Duodenal mucosa (tissue), 2 donors: ENCODE measurements around the gene ESR1.

Experiments used
- H3K27ac ChIP-seq: one replicate; pipeline ENCODE4 v1.7.0; 2013; ENCODE audit warnings: low read depth, low read length
- H3K27me3 ChIP-seq, 2 donors: one replicate each; pipeline ENCODE4 v1.7.0; 2013; ENCODE audit warnings: low read length in 2 of 2, control low read depth in 1 of 2; ENCODE audit not compliant: insufficient read depth in 2 of 2, control insufficient read depth in 1 of 2
- H3K36me3 ChIP-seq, 2 donors: one replicate each; pipeline ENCODE4 v1.7.0; 2013; ENCODE audit warnings: low read length in 2 of 2, control low read depth in 1 of 2; ENCODE audit not compliant: insufficient read depth in 2 of 2, control insufficient read depth in 1 of 2
- H3K4me1 ChIP-seq, 2 donors: one replicate each; pipeline ENCODE4 v1.7.0; 2013; ENCODE audit warnings: low read length in 2 of 2, control low read depth in 1 of 2; ENCODE audit not compliant: insufficient read depth in 2 of 2, control insufficient read depth in 1 of 2
- H3K4me3 ChIP-seq, 2 donors: one replicate each; pipeline ENCODE4 v1.7.0; 2013; ENCODE audit warnings: low read length in 2 of 2, low read depth in 1 of 2
- H3K9ac ChIP-seq, 2 donors: one replicate each; pipeline ENCODE4 v1.7.0; 2013; ENCODE audit warnings: low read length in 2 of 2, low read depth in 1 of 2
- H3K9me3 ChIP-seq, 2 donors: one replicate each; pipeline ENCODE4 v1.7.0; 2013; ENCODE audit warnings: low read length in 2 of 2, control low read depth in 1 of 2; ENCODE audit not compliant: control insufficient read depth in 1 of 2

ESR1 gene

DNA sequence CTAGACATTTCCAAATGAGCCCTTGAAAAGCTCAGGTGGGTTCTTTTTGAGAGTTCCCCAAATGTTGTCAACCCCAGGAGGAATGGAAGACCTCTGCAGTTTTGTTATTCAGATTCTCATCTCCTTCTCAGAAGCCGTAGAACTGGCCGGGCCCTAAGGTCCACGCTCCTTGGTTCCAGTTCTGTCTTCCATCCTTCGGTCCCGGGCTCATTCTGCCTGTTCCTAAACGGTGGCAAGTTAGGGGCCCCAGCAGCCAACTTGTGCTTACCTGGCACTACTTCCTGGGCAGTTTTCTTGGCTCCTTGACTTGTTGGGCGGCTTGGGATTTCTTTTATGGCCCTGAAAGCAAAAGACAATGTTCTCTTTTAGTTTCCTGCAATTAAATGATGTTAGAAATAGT is 6.4 kb downstream of the ESR1 start:
- H3K9me3 ChIP-seq, result no peaks in the 10 kb centered on the region
- no peak overlapping the region for H3K4me3 ChIP-seq
- no peak overlapping the region for H3K9ac ChIP-seq
- no peaks in the 10 kb centered on the region for H3K36me3 ChIP-seq
- no peaks in the 10 kb centered on the region for H3K4me1 ChIP-seq
- peaks cover 11% of the 10 kb centered on the region in 2 donors for H3K27me3 ChIP-seq
- H3K27ac ChIP-seq, result no peak overlapping the region

DNA sequence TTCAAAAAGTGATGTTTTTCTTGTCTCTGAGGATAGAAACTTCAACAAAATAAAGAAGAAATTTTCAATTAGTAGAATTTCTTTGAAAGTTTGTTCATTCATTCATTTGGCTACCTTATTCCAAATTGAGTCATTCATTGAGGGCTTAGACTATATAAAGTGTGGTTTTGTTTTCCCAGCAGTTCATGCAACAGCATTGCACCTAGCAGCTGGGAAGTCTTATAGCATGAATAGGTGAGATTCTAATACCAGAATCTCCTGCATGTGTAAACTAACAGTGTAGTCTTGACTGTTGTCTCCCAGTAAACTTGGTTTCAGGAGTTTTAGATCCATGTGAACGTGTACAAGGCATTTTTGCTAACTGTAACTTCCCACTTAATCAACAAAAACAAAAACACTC is 7.1 kb downstream of the ESR1 start:
- Histone ChIP-seq H3K36me3 (no peaks in the 10 kb centered on the region), H3K27ac (no peak overlapping the region), H3K9me3 (no peaks in the 10 kb centered on the region), H3K4me1 (no peaks in the 10 kb centered on the region), H3K27me3 (peaks cover 4 to 7% of the 10 kb centered on the region in 2 donors), H3K4me3 (no peak overlapping the region), H3K9ac (no peak overlapping the region)

DNA sequence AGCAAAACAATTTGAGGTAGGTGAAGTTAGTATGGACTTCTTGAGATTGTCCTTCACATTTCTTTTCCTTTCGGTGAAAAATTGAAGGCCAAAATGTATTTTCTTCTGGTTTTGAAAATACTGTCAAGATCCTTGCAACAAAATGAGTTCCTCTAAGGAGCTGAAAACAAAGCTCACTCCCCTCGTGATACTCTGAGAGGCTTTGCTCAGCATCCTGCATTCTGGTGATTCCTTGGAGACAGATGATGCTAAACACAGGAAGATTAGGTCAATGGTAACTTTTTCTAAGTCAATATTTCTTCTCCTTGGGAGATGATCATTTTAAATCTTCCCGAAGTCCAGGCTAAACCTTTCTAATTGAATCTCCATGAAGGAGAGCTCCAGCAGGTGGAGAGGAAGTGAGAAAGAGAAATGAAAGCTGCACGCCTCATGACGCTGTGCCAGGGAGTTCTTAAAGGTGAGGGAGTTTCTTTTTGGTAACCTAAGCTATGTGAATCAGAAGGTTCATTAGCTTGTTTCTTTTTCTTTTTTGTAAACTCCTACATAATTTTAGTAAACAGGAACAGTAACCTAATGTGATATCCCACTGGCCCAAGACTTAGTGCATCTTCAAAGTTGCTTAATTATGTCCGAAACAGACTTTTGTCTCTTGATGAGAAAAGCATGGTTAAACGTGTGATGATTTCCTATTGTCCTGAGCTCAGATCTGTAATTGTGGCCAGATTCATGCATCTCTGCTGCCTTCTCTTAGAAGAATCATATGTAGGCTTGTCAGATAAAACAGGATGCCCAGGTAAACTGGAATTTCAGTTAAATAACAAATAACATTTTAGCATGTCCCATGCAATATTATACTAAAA is 15.0 kb downstream of the ESR1 start:
- H3K27ac ChIP-seq, result no peak overlapping the region
- no peaks in the 10 kb centered on the region for H3K4me1 ChIP-seq

DNA sequence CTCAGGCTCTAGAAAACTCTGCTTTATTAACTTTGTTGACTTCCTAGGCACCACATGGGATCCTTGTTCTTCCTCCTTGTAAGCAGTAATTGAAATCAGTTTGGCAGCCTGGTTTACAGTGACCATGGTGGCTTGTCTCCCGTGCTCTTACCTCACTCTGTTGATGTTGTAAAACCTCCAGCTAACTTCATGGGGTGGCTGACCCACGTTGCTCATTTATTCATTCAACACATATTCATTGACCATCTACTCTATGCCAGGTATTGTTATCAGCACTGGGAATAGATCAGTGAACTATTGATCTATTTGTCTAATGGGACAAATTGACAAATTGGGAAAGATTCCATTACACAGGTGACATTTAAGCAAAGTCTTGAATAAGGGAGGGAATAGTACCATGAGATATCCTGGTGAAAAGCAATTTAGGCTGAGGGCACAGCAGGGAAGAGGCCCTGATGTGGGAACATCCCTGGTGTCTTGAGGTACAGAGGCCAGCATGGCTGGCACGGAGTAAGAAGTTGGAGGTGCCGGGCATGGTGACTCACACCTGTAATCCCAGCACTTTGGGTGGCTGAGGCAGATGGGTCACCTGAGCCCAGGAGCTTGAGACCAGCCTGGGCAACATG is 19.1 kb downstream of the ESR1 start:
- no peak overlapping the region for H3K9ac ChIP-seq
- no peak overlapping the region for H3K4me3 ChIP-seq
- no peak overlapping the region for H3K27ac ChIP-seq
- H3K9me3 ChIP-seq, result no peaks in the 10 kb centered on the region
- no peaks in the 10 kb centered on the region for H3K36me3 ChIP-seq
- H3K27me3 ChIP-seq, result no peaks in the 10 kb centered on the region
- no peaks in the 10 kb centered on the region for H3K4me1 ChIP-seq

More for the DNA sequence above, 15.0 kb downstream of the ESR1 start:
- no peak overlapping the region for H3K4me3 ChIP-seq
- no peaks in the 10 kb centered on the region for H3K9me3 ChIP-seq
- H3K27me3 ChIP-seq, result no peaks in the 10 kb centered on the region
- no peaks in the 10 kb centered on the region for H3K36me3 ChIP-seq
- H3K9ac ChIP-seq, result no peak overlapping the region

DNA sequence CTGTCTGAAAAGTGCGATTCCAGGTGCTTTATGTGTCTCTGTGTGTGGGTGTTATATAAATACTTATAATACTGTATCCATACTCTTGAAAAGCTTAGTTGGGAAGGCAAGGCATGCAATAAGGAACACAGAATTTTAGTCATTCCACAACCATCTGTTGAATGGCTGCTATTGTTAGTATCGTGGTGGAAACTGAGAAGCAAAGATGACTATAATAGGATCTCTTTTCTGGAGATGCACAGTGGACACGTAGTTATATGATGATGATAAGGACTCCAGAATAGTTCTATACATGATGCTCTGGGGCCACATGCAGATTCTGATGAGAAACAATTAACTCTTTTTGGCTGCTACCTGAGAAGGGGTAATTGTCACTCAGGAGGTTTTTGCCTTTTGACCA is 25.2 kb downstream of the ESR1 start:
- no peaks in the 10 kb centered on the region for H3K27me3 ChIP-seq
- H3K4me3 ChIP-seq, result no peak overlapping the region
- H3K9me3 ChIP-seq, result no peaks in the 10 kb centered on the region
- no peak overlapping the region for H3K9ac ChIP-seq
- H3K36me3 ChIP-seq, result no peaks in the 10 kb centered on the region
- H3K27ac ChIP-seq, result no peak overlapping the region
- H3K4me1 ChIP-seq, result no peaks in the 10 kb centered on the region

DNA sequence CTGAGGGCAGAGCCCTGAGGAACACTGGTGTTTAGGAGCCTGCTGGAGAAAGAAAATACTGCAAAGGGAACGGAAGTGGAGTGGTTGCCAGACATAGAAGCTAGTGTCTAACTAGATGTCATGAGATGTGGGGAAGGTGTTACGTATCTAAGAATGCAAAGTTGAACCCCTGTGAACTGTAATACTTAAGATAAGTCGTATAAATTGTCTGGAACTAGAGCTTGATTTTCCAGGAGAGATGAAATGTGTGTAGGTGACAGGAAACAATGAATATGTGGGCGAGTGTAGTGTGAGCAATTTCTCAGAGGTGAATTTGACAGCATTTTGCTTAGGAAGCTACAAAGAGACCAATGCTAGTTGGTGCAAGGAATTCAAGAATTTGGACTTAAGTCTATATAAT is 27.9 kb downstream of the ESR1 start:
- Histone ChIP-seq H3K27ac (no peak overlapping the region), H3K27me3 (no peaks in the 10 kb centered on the region), H3K36me3 (no peaks in the 10 kb centered on the region), H3K4me1 (no peaks in the 10 kb centered on the region), H3K9ac (no peak overlapping the region), H3K4me3 (no peak overlapping the region), H3K9me3 (no peaks in the 10 kb centered on the region)

DNA sequence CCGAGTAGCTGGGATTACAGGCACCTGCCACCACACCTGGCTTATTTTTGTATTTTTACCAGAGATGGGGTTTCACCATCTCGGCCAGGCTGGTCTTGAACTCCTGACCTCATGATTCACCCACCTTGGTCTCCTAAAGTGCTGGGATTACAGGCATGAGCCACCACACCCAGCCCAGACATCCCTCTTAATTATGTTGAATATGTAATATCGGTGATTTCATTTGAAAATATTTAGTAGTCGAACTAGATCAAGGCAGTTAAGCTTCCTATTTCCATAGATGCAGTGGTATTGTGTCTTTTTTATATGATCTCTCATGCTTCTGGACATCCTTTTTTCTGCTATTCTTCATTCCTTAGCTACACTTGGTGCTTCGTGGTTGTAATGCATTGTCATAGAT is 29.7 kb downstream of the ESR1 start:
- Histone ChIP-seq H3K27me3 (no peaks in the 10 kb centered on the region), H3K36me3 (no peaks in the 10 kb centered on the region), H3K27ac (no peak overlapping the region), H3K4me1 (no peaks in the 10 kb centered on the region), H3K9me3 (no peaks in the 10 kb centered on the region), H3K4me3 (no peak overlapping the region), H3K9ac (no peak overlapping the region)

DNA sequence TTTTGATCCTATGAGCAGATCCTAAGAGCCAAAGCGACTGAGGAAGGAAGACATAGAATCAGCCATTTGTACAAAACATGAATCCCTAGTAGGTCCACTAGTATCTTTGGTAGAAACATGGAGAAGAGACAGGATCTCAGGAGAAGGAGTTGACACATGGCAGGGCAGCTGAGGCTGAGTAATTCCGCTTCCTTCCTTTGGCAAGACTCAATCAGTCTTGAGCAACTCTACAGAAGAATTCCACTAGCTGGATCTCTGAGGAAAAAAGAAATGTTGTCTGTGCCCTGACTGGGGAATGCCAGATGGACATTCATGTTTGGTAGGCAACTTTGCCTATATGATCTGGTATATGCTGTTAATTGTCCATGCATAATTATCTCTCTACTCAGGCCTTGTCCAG is 35.3 kb downstream of the ESR1 start:
- Histone ChIP-seq H3K9ac (no peak overlapping the region), H3K4me3 (no peak overlapping the region), H3K27me3 (no peaks in the 10 kb centered on the region), H3K27ac (no peak overlapping the region), H3K4me1 (no peaks in the 10 kb centered on the region), H3K36me3 (no peaks in the 10 kb centered on the region), H3K9me3 (no peaks in the 10 kb centered on the region)

DNA sequence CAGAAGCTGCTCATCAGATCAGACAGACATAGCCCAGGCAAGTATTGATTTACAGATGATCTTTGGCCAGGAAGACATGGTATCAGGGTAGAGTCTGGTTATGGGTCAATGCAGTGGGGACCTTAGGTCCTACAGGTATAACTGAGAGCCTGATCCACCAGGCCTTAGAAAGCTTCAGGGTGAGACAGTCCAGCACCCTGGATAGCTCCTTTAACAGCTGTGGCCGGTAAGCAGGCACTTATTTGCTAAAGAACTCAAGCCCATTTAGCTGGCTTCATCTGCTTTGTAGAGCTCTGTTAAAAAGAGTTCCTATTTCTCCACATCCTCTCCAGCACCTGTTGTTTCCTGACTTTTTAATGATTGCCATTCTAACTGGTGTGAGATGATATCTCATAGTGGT is 39.6 kb downstream of the ESR1 start:
- Histone ChIP-seq H3K27ac (no peak overlapping the region), H3K27me3 (no peaks in the 10 kb centered on the region), H3K36me3 (no peaks in the 10 kb centered on the region), H3K9ac (no peak overlapping the region), H3K9me3 (no peaks in the 10 kb centered on the region), H3K4me1 (no peaks in the 10 kb centered on the region), H3K4me3 (no peak overlapping the region)

DNA sequence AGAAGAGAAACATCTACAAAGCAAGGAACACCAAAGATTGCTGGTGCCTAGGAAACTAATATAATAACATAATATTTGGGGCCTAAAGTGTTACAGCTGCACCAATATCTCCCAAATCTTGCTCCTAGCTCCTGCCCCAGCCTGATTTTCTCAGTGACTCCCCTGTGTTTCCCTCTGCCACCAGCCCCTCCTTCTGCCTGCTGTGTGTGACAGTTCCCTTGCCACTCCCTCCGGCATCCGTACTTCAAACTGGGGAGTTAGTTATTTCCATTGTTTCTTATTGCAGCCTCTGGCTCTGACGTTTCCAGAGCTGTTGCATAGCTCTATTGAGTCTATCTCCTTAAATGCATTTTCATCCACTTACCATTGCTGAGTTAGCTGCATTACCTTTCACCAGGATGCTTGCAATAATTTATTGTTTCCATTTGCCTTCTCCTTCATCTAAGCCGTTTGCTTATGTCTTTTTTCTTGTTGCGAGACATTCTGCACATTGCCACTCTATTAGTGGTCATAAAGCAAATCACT is 43.1 kb downstream of the ESR1 start:
- Histone ChIP-seq H3K4me1 (no peaks in the 10 kb centered on the region), H3K9ac (no peak overlapping the region), H3K36me3 (no peaks in the 10 kb centered on the region), H3K4me3 (no peak overlapping the region), H3K27ac (no peak overlapping the region), H3K9me3 (no peaks in the 10 kb centered on the region), H3K27me3 (no peaks in the 10 kb centered on the region)
